NCI-H1092 treated with DMSO at 0.1 percent for 48 hours (cell line): ENCODE measurements around the gene CCNJ.

Experiments used
- DNase-seq: peaks from one replicate; lab custom pipeline; 2025; lab: John Stamatoyannopoulos, UW

Gene CCNJ

DNA sequence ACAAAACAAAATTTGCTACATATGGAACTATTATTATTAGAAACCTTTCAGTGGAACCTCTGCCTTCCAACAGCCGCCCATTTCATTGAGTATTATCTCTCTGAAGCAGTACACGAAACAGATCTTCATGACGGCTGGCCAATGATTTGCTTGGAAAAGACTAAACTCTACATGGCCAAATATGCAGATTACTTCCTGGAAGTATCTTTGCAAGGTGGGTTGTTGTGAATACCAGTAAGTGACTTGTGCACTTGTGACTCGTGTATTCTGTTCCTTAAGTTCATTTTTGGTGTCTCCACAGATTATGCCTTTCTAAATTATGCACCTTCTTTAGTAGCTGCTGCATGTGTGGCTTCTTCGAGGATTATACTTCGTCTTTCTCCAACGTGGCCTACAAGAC is 13.4 kb downstream of the CCNJ start:
- no peak for DNase-seq

DNA sequence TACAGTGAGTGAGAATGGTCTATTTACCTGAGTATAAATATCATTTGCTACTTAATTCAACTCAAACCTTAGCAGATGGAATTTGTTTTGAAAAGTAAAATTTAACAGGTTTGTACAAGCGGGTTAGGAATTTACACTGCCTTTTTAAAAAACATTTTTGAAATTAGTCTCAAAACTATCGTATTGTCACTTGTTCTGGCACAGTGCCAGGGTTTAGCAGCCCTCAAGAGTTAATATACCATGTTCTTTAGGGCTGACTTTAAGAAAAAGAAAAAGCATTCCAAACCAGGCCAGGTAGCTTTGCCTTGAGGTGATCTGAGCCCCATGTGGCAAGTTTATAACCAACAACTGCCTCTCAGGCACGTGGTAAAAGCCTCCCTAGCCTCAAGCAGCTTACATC is 17.8 kb downstream of the CCNJ start:
- no peak for DNase-seq

DNA sequence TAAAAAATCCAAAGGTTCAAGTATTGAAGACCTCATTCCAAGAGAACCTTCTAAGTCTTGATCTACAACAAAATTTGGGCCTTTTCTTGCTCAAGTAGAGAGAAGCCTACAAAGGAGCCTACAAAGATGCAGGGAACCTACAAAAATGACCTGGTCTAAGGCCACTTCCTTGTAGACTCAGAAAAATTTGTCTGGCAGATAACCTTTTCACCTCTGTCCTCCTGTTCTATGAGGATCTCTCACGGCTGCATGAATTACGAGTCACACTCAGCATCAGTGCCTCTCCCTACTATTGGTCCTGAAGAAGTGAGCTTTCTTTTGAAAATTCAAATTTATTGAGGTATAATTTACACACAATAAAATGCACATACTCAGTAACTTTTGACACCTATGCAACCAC is 29.3 kb downstream of the CCNJ start:
- DNase-seq = no peak

DNA sequence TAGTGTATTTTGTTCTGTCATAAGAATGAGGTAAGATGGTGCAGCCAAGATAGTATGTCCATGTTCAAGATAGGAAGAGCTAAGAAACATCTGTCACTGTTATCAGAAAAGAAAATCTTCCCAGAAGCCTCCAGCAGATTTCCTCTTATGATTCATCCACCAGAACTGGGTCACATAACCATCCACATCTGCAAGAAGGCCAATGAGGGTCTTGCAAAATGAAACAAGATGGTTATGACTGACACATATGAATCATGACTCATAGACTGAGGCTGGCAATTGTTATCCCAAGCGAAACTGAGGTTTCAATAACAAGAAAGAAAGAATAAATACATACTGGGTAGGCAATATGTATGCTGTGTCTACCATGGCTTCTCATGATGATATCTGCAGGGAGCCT is 30.3 kb downstream of the CCNJ start:
- DNase-seq = no peak

DNA sequence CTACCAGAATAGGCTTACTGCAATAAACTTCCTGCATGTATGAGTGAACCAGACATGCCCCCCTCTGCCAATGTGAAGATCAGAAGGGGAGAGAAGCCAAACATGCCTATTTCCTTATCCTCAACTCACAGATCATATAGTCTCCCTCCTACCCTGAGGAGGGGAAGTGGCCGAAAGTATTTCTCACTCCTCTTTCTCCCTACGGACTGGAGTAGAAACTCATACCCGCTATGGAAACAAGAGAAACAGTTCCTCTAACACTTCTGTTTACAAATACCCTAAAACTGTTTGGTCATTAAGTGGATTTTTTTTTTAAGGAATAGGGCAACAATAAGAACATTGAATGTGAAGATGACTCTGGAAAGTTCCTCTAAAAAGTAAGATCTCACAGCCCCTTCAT is 31.4 kb downstream of the CCNJ start:
- no peak for DNase-seq

DNA sequence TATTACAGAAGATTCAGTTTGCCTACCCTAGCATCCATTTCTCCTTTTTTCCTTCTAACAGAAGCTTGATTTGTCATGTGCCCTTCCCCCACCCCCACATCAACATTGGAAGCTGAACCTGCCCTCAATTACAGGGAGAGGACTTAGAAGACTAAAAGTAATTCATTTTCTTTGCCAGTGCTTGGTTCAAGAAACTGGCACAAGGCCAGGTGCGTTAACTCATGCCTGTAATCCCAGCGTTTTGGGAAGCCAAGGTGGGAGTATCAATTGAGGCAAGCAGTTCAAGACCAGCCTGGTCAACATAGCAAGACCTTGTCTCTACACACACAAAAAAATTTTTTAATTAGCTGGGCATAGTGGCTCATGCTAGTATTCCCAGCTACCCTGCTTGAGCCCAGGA is 32.6 kb downstream of the CCNJ start:
- no peak for DNase-seq

DNA sequence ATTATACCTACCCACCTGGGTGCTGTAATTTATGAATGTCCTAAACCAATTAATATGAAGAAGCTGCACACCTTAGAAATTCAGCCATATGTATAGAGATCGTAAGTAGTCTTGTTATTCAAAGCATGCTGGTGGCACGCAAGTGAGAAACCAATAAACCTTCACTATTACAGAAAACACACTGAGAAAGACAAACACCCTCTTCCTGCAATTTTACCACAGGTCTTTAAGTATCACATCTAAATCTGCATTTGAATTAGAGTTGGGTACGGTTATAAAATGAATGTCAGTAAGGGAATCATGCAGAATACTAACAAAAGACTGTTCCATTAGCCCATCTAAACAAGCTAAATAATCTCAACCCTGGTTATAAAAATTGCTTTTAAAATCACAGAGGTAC is 33.8 kb downstream of the CCNJ start:
- no peak for DNase-seq

DNA sequence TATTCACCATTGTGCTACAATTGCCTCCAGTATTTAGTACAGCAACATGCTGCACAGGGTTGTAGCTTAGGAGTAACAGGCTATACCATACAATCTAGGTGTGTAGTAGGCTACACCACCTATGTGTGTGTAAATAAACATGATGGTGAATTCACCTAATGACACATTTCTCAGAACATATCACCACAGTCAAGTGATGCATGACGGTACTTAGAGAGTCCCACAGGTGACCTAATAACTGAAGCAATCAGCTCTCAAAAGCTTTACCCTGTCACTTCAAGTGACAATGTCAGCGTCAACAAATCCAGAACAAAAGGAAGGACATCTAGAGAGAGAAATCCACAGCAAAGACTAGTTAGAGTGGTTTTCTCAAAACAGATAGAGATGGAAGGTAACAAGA is 38.8 kb downstream of the CCNJ start:
- no peak for DNase-seq

DNA sequence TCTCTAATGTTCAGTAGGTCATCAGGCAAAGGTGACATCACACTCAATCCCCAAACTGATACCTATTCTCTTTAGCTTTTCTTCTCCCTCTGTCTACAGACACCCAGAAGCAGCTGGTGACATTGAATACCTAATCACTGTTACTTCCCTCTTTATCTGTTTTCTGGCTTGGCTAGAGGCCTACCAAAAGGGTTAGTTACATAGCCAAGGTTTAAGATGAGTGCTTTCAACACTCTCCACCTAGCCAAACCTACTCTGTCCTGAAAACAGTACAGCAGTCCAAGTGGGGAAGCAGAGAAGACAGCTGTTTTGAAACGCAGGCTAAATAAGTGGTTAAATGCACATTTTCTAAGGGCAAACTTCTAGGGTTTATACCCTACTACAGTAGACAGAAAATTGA is 39.4 kb downstream of the CCNJ start:
- DNase-seq = no peak

DNA sequence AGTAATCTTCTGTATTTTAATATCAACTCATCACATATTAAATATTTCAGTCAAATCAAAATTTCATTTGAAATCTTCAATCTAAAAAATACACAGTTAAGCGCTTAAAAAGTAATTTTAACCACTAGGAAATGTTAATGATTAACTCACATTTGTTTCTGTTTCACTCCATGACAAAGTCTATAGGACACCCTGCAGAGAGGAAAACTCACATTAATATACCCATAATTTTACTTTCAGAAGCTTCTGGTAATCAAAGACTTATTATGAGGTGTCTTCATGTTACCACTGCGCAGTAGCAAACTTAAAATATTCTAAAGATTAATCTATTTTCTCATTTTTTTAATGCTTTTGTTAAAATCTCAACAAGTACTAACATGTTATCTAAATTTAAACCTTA is 45.7 kb downstream of the CCNJ start:
- DNase-seq = no peak

DNA sequence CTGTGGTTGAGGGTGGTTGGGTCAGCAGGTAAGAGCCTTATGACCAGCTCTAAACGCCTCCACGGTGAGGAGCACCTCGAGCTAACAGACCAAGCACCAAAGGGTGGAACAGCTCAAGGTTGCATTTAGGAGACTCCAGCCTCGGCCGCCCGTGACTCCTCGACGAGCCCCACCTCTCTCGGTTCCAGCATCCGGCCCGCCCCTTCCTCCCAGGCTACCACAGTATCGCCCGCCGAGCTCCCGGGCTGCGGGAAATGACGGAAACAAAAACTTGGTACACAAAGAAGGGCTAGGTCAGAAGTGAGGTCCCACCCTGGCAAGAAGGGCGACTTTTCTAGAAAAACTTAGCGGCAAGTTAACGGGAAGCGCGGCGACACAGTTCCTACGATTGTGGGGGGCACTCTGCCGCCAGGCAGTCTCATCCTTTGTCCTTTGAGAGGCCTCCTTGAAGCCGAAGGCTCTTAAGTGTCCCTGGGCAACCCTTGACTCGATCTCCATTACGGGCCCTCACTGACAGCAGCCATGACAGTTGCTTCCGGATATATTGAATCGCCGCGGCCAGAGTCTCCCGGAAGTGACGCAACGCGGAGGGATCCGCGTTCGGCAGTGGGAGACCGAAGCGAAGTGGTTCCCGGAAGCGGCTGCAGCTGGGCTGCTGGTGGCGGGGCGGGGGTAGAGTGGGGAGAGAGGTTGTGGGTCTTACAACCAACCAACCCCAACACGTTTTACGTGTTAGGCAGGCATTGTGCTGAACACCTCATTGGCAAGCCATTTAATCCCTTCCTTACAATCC is 46.5 kb downstream of the CCNJ start:
- DNase-seq = peak; percentile 80

DNA sequence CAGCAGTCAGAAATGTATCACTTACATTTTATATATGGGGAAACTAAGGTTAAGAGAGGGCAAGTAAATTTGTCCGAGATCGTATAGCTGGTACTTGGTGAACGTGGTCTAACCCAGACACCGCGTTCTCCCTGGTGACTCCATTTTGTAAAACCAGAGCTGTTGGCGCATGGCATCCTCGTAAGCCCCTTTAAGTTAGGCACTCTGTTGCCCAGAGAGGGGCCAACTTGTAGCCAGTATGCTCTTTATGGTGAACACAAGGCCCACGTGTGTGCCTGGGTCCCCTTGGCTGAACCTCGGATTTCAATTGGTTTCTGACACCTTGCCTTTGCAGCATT is 47.0 kb downstream of the CCNJ start:
- no peak for DNase-seq

DNA sequence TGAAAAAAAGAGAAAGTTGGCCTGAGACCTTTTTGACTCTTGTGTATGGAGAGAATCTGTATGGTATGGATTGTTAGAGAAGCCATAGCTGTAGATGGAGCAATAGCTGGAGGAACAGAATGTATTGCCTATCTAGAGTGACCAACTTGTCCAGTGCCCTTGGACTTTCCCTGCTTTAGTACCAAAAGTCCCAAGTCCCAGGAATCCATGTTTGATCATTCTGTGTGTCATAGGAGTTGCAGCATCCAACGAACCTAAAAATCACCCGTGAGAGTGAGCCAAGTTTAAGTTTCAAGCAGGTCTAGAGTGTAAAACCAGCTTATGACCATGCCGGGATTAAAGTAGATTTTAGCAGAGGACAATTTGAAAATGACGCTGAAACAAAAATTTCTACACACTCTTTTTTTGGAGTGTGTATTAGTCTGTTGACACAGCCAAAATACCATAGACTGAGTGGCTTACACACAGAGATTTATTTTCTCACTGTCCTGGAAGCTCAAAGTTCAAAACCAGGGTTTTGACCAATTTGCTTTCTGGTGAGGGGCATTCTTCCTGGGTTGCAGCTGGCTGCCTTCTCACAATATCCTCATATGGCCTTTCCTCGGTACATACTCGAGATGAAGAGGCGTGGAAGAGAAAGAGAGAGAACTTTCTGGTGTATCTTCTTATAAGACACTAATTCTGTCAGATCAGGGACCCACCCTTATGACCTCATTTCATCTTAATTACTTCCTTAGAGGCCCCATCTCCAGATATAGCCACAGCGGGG is 49.8 kb downstream of the CCNJ start:
- DNase-seq = no peak

DNA sequence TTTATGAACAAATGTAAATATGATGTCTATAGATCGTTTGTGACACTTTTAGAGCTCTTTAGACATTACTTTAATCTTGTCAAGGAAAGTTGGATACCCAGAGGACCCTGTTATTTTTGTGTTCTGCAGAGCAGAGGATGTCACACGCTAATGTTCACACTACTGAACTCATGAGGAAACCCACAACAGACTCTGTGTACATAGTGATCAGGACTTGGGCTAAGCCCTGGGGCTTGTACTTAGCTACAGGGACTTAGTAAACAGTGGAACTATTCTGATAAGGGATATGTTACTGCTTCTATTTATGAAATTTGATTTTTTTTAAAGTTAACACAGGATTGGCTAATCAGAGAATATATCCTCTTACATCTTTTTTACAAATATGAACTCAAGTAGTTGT is 50.6 kb downstream of the CCNJ start:
- no peak for DNase-seq

DNA sequence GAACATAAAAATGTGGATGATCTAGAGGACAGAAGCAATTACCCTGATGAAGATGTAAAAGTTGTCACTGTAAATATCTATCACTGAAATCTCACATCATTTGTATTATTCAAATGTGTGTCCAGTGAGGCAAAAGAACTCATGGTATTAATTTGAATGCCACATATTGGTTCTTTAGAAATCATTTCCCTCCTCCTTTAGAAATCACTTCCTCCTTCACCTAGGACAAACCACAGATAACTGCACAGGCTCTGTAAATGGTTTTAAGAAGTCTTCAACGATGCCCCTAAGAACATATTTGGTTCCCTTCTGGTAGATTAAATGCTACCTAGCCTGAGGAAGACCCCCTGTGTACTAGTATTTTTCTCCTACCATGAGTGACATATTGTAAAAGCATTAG is 53.6 kb downstream of the CCNJ start:
- no peak for DNase-seq

DNA sequence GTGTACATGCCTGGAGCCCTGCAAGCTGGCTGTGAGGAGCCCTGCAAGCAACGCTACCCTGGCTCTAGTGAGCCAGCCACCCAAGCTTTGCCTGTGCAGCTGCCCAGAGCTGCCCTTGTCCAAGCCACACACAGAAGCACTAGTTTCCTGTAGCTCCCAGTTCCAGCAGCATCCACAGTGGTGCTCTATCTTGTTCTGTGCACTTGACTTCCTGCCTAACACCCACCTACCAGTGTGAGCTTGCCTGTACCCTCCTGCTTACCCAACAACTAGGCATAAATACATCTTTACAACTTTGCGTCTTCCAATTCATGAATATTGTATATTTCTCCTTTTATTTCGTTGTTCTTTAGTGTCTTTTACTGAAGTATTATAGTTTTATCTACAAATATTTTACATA is 54.5 kb downstream of the CCNJ start:
- DNase-seq = no peak

DNA sequence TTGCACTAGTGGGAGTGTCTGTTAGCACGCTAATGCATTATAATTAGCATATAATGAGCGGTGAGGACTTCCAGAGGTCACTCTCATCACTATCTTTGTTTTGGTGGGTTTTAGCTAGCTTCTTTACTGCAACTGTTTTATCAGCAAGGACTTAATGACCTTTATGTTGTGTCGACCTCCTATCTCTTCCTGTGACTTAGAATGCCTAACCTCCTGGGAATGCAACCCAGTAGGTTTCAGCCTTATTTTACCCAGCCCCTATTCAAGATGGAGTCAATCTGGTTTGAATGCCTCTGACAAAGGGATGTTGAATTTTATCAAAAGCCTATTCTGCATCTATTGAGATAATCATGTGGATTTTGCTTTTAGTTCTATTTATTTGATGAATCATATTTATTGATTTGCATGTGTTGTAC is 64.2 kb downstream of the CCNJ start:
- DNase-seq = no peak
